ENCODE data around the gene ST3GAL4.

Gene ST3GAL4

GRCh38 chr11:126311401-126312291 lies 43.8 kb upstream of the ST3GAL4 start:
- no peaks in the 10 kb centered on the region for H3F3A ChIP-seq (ENCODE audit: low read depth)

DNA sequence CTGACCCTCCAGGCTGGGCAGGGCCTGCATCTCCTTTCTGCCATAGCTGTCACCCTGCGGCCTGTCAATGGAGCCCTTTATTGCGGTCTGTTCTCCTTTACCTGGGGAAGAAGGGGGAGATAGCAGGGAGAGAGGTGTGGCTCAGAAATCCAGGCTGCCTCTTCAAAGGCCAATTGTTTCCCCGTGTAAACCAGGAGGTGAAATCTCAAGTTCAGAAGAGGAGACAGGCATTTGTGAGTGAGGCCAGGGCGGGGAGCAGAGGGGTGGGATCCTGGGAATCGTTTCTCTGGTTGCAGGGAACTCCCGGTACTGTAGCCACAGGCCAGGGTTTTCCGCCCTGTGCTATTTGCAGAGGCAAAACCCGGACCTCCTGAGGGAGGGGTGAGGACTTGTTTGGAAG lies 42.5 kb upstream of the ST3GAL4 start:
- H2AFZ ChIP-seq (ENCODE audit: low read length) = no peak overlapping the region
- peaks cover 9% of the 10 kb centered on the region; the same call in 1 of the 2 replicates for H3F3A ChIP-seq (ENCODE audit: low read depth)
- H3K9me2 ChIP-seq (replicated peaks; ENCODE audit: low read depth, low read length) = no peaks in the 10 kb centered on the region
- no peak overlapping the region for H3K4me2 ChIP-seq (ENCODE audit: low read depth, low read length, poor library complexity, severe bottlenecking)
- H4K20me1 ChIP-seq (ENCODE audit: insufficient read depth, low read length, poor library complexity, severe bottlenecking) = no peaks in the 10 kb centered on the region
- TF ChIP-seq EZH2phosphoT487 (IDR thresholded peaks at IDR 0.05; ENCODE audit: borderline replicate concordance) = no peak
- TF ChIP-seq, protein P1, sequence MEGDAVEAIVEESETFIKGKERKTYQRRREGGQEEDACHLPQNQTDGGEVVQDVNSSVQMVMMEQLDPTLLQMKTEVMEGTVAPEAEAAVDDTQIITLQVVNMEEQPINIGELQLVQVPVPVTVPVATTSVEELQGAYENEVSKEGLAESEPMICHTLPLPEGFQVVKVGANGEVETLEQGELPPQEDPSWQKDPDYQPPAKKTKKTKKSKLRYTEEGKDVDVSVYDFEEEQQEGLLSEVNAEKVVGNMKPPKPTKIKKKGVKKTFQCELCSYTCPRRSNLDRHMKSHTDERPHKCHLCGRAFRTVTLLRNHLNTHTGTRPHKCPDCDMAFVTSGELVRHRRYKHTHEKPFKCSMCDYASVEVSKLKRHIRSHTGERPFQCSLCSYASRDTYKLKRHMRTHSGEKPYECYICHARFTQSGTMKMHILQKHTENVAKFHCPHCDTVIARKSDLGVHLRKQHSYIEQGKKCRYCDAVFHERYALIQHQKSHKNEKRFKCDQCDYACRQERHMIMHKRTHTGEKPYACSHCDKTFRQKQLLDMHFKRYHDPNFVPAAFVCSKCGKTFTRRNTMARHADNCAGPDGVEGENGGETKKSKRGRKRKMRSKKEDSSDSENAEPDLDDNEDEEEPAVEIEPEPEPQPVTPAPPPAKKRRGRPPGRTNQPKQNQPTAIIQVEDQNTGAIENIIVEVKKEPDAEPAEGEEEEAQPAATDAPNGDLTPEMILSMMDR (conservative IDR thresholded peaks at IDR 0.05; ENCODE audit: low read length) = no peak
- peaks cover 42% of the 10 kb centered on the region; the same call in 1 of the 2 replicates for H3K79me2 ChIP-seq (ENCODE audit: insufficient read depth, low read length)
- peaks cover 8% of the 10 kb centered on the region for H3K36me3 ChIP-seq (ENCODE audit: insufficient read depth, low read length)
- H3K27me3 ChIP-seq (ENCODE audit: insufficient read depth, low read length, poor library complexity, severe bottlenecking) = no peaks in the 10 kb centered on the region
- H3K4me1 ChIP-seq (ENCODE audit: insufficient read depth, low read length, poor library complexity, severe bottlenecking) = peaks cover 39% of the 10 kb centered on the region
- no peak overlapping the region for H3K9ac ChIP-seq (ENCODE audit: low read depth, low read length, poor library complexity, severe bottlenecking)
- no peak overlapping the region for H3K4me3 ChIP-seq (ENCODE audit: low read length, poor library complexity, severe bottlenecking)
- no peaks in the 10 kb centered on the region for H3K9me3 ChIP-seq (ENCODE audit: insufficient read depth, low read depth, low read length)

More at GRCh38 chr11:126311401-126312291, 43.8 kb upstream of the ST3GAL4 start:
- peaks cover 8% of the 10 kb centered on the region for H3K36me3 ChIP-seq (ENCODE audit: insufficient read depth, low read length)
- TF ChIP-seq, protein P1 (conservative IDR thresholded peaks at IDR 0.05; ENCODE audit: low read length) = no peak
- TF ChIP-seq EZH2phosphoT487 (IDR thresholded peaks at IDR 0.05; ENCODE audit: borderline replicate concordance) = no peak
- no peaks in the 10 kb centered on the region for H3K9me3 ChIP-seq (ENCODE audit: insufficient read depth, low read depth, low read length)
- no peak overlapping the region for H2AFZ ChIP-seq (ENCODE audit: low read length)
- peaks cover 34% of the 10 kb centered on the region for H3K4me1 ChIP-seq (ENCODE audit: insufficient read depth, low read length, poor library complexity, severe bottlenecking)
- H3K4me2 ChIP-seq (ENCODE audit: low read depth, low read length, poor library complexity, severe bottlenecking) = peak overlapping the region; percentile 10
- no peak overlapping the region for H3K4me3 ChIP-seq (ENCODE audit: low read length, poor library complexity, severe bottlenecking)
- peak overlapping the region; percentile 28 for H3K9ac ChIP-seq (ENCODE audit: low read depth, low read length, poor library complexity, severe bottlenecking)
- H3K27me3 ChIP-seq (ENCODE audit: insufficient read depth, low read length, poor library complexity, severe bottlenecking) = no peaks in the 10 kb centered on the region
- peaks cover 46% of the 10 kb centered on the region; the same call in 1 of the 2 replicates for H3K79me2 ChIP-seq (ENCODE audit: insufficient read depth, low read length)
- H3K9me2 ChIP-seq (replicated peaks; ENCODE audit: low read depth, low read length) = no peaks in the 10 kb centered on the region
- H4K20me1 ChIP-seq (ENCODE audit: insufficient read depth, low read length, poor library complexity, severe bottlenecking) = no peaks in the 10 kb centered on the region

DNA sequence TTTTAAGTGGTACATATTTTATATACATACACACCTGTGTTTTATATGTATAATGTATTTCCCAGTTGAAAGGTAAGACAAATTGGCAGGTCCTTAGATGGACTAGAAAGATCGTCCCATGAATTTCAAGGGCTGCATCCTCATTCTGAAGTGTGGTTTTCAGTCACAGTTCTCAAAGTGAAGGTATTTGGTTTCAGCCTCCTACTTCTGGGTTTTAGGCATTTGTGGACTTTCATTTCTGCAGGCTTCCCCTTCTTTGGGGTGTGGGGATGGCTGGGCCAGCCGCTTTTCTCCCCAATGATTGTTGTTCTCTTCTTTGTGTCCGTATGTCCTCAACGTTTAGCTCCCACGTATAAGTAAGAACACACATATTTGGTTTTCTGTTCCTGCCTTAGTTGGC lies 41.7 kb upstream of the ST3GAL4 start:
- H3K9ac ChIP-seq (ENCODE audit: low read depth, low read length, poor library complexity, severe bottlenecking) = no peak overlapping the region
- no peak overlapping the region for H3K4me2 ChIP-seq (ENCODE audit: low read depth, low read length, poor library complexity, severe bottlenecking)
- H3F3A ChIP-seq (ENCODE audit: low read depth) = peaks cover 15% of the 10 kb centered on the region; the same call in 1 of the 2 replicates
- peaks cover 42% of the 10 kb centered on the region; the same call in 1 of the 2 replicates for H3K79me2 ChIP-seq (ENCODE audit: insufficient read depth, low read length)
- H3K27me3 ChIP-seq (ENCODE audit: insufficient read depth, low read length, poor library complexity, severe bottlenecking) = no peaks in the 10 kb centered on the region
- H4K20me1 ChIP-seq (ENCODE audit: insufficient read depth, low read length, poor library complexity, severe bottlenecking) = no peaks in the 10 kb centered on the region
- TF ChIP-seq, protein P1 (conservative IDR thresholded peaks at IDR 0.05; ENCODE audit: low read length) = no peak
- TF ChIP-seq EZH2phosphoT487 (IDR thresholded peaks at IDR 0.05; ENCODE audit: borderline replicate concordance) = no peak
- H2AFZ ChIP-seq (ENCODE audit: low read length) = no peak overlapping the region
- H3K9me2 ChIP-seq (replicated peaks; ENCODE audit: low read depth, low read length) = no peaks in the 10 kb centered on the region
- H3K36me3 ChIP-seq (ENCODE audit: insufficient read depth, low read length) = peaks cover 8% of the 10 kb centered on the region
- H3K9me3 ChIP-seq (ENCODE audit: insufficient read depth, low read depth, low read length) = no peaks in the 10 kb centered on the region
- peaks cover 45% of the 10 kb centered on the region for H3K4me1 ChIP-seq (ENCODE audit: insufficient read depth, low read length, poor library complexity, severe bottlenecking)
- H3K4me3 ChIP-seq (ENCODE audit: low read length, poor library complexity, severe bottlenecking) = no peak overlapping the region
